ENCODE results near the gene NECTIN2. TPM values are rescaled to one million over a fixed set of nuclear protein-coding genes. Genes with fewer than 3 reads are reported as not detected.

NECTIN2 gene
- total RNA-seq, 1 experiment from 2014 or later = 104 TPM

- ChIA-PET CTCF (interaction anchor here (1.0 kb wide), 1 partner anchor 121 kb away, joined by 6 read pairs; no protein-coding TSS in a partner anchor), POLR2A (interaction anchor here (0.6 to 1.0 kb wide), 3 partner anchors 58 to 124 kb away, joined by 4 to 11 read pairs (median 10); no protein-coding TSS in a partner anchor)
- H3K27me3 ChIP-seq (ENCODE audit: control insufficient read depth, insufficient read depth, low read length) = no peaks in the 10 kb centered on the region
- ATAC-seq (no peak; the same call in 1 of the 2 replicates), DNase-seq (ENCODE audit: low read depth, low spot score) (no peak)
- peaks cover 25% of the 10 kb centered on the region for H3K4me1 ChIP-seq (ENCODE audit: control insufficient read depth, insufficient read depth, low read length)
- H3K4me3 ChIP-seq (ENCODE audit: low read depth in 2 of 2, low read length in 2 of 2) = peak overlapping the region; percentile 92 to 93
- peak overlapping the region; percentile 94 for H3K27ac ChIP-seq (ENCODE audit: low read length)
- H3K9me3 ChIP-seq (ENCODE audit: control insufficient read depth, insufficient read depth, low read depth, low read length) = no peaks in the 10 kb centered on the region
- intact Hi-C loops (cut with micrococcal nuclease; ENCODE audit: unreplicated experiment) = no loop called here
- in situ Hi-C loops (cut with HindIII; ENCODE audit: low pct_unique_long_range_greater_than_20kb, low sequenced_read_pairs) = no loop called here
- H3K36me3 ChIP-seq (ENCODE audit: control insufficient read depth, insufficient read depth, low read length) = peaks cover 6% of the 10 kb centered on the region; the same call in 1 of the 2 replicates
- TF ChIP-seq POLR2AphosphoS5 (IDR thresholded peaks at IDR 0.05; ENCODE audit: low read depth, low read length) = no peak
- TF ChIP-seq SIN3A (IDR thresholded peaks at IDR 0.05; ENCODE audit: borderline replicate concordance, insufficient read depth, low read depth, low read length) = peak; percentile 46; the same call in 1 of the 2 replicates
- BruUV-seq (replicated peaks) = no TSS peak
Measured at GRCh38 chr19:44846455-44847143, 502 bp downstream of the NECTIN2 start.

- peak overlapping the region; percentile 92 to 93 for H3K4me3 ChIP-seq (ENCODE audit: low read depth in 2 of 2, low read length in 2 of 2)
- peaks cover 25% of the 10 kb centered on the region for H3K4me1 ChIP-seq (ENCODE audit: control insufficient read depth, insufficient read depth, low read length)
- no peak for DNase-seq (ENCODE audit: low read depth, low spot score)
- ChIA-PET CTCF (no interaction called here), POLR2A (interaction anchor here (0.6 kb wide), 1 partner anchor 76 kb away, joined by 11 read pairs; no protein-coding TSS in a partner anchor)
- ATAC-seq = peak; percentile 18; the same call in 1 of the 2 replicates
- no peaks in the 10 kb centered on the region for H3K9me3 ChIP-seq (ENCODE audit: control insufficient read depth, insufficient read depth, low read depth, low read length)
- peaks cover 6% of the 10 kb centered on the region; the same call in 1 of the 2 replicates for H3K36me3 ChIP-seq (ENCODE audit: control insufficient read depth, insufficient read depth, low read length)
- H3K27ac ChIP-seq (ENCODE audit: low read length) = peak overlapping the region; percentile 94
- BruUV-seq (replicated peaks) = TSS peak; percentile 91
- in situ Hi-C loops (cut with HindIII; ENCODE audit: low pct_unique_long_range_greater_than_20kb, low sequenced_read_pairs) = no loop called here
- intact Hi-C loops (cut with micrococcal nuclease; ENCODE audit: unreplicated experiment) = no loop called here
- no peaks in the 10 kb centered on the region for H3K27me3 ChIP-seq (ENCODE audit: control insufficient read depth, insufficient read depth, low read length)
- no peak for TF ChIP-seq TCF7L2 (IDR thresholded peaks at IDR 0.05; ENCODE audit: low read depth, low read length)
- TF ChIP-seq SIN3A (IDR thresholded peaks at IDR 0.05; ENCODE audit: borderline replicate concordance, insufficient read depth, low read depth, low read length) = no peak
- no peak for TF ChIP-seq CTCF (IDR thresholded peaks at IDR 0.05)
- TF ChIP-seq REST (IDR thresholded peaks at IDR 0.05; ENCODE audit: insufficient read depth in 1 of 2, low read depth in 2 of 2, low read length in 1 of 2) = no peak
- no peak for TF ChIP-seq POLR2AphosphoS5 (IDR thresholded peaks at IDR 0.05; ENCODE audit: low read depth, low read length)
Measured at GRCh38 chr19:44847144-44848035, 1.3 kb downstream of the NECTIN2 start.
